Calu3 (cell line): ENCODE measurements around the gene AGER. TPM values are rescaled to one million over a fixed set of nuclear protein-coding genes. Genes with fewer than 3 reads are reported as not detected.
A peak's percentile ranks its signal among the peaks of the same experiment; 100 is the strongest.

Experiments
- BruUV-seq: library from RNA; stranded (reverse); fragments of 400-500 nt; replicated peaks from 2 replicates; lab custom pipeline; 2021; lab: Mats Ljungman, UMichigan
- CTCF ChIA-PET: fragments of 300-600 bp; sonication (Branson Sonifier 250); formaldehyde crosslinking; loops from one replicate; lab custom pipeline; 2022; ENCODE audit warnings: antibody characterized with exemption; lab: Charles Lee
- DNase-seq: peaks from one replicate; pipeline ENCODE4 v3.0.0; 2022
- H3K27ac Mint-ChIP-seq: one replicate; pipeline ENCODE4 v1.8.0; 2022; ENCODE audit warnings: mixed read lengths; ENCODE audit not compliant: unreplicated experiment
- H3K27me3 Mint-ChIP-seq: one replicate; pipeline ENCODE4 v1.8.0; 2022; ENCODE audit warnings: mixed read lengths; ENCODE audit not compliant: unreplicated experiment
- H3K36me3 Mint-ChIP-seq: one replicate; pipeline ENCODE4 v1.8.0; 2022; ENCODE audit warnings: mild to moderate bottlenecking, moderate library complexity, mixed read lengths; ENCODE audit not compliant: insufficient read depth, unreplicated experiment
- H3K4me1 Mint-ChIP-seq: one replicate; pipeline ENCODE4 v1.8.0; 2022; ENCODE audit warnings: mild to moderate bottlenecking, low read depth, mixed read lengths; ENCODE audit not compliant: unreplicated experiment
- H3K4me3 Mint-ChIP-seq: one replicate; pipeline ENCODE4 v1.8.0; 2022; ENCODE audit warnings: mild to moderate bottlenecking, low read depth, moderate library complexity, mixed read lengths; ENCODE audit not compliant: unreplicated experiment
- H3K9me3 Mint-ChIP-seq: one replicate; pipeline ENCODE4 v1.8.0; 2022; ENCODE audit warnings: low read depth, mixed read lengths; ENCODE audit not compliant: unreplicated experiment
- CTCF ChIP-seq: fragments of 200-600 bp; IDR thresholded peaks from one replicate; pipeline ENCODE4 v1.8.0; 2022; ENCODE audit warnings: antibody characterized with exemption; ENCODE audit not compliant: unreplicated experiment
- intact Hi-C: fragments of 100-400 bp; cut with micrococcal nuclease; formaldehyde crosslinking; loops from one replicate; pipeline ENCODE4 v1.10.0; 2022; ENCODE audit not compliant: unreplicated experiment
- microRNA-seq: library from miRNA; unstranded; fragments of <30 nt; microRNA quantifications from one replicate; pipeline ENCODE4 v1.2.0, GENCODE V29; 2022
- total RNA-seq: library from RNA; stranded (reverse); gene quantifications from 2 replicates; pipeline ENCODE4 v1.2.3, GENCODE V29; 2022

The AGER gene
- total RNA-seq, 1 experiment from 2014 or later: 14.4 TPM

- CTCF ChIA-PET: no interaction called here
- intact Hi-C loops: no loop called here
- no peak overlapping the region for H3K27ac Mint-ChIP-seq
- peaks cover 25% of the 10 kb centered on the region for H3K36me3 Mint-ChIP-seq
- H3K4me3 Mint-ChIP-seq: no peak overlapping the region
- peaks cover 37% of the 10 kb centered on the region for H3K27me3 Mint-ChIP-seq
- TF ChIP-seq CTCF: no peak
- peaks cover 3% of the 10 kb centered on the region for H3K4me1 Mint-ChIP-seq
- no TSS peak for BruUV-seq
- no peak for DNase-seq
- H3K9me3 Mint-ChIP-seq: no peaks in the 10 kb centered on the region
These were observed 50.3 kb downstream of the AGER start for GRCh38 chr6:32133786-32134185.

GRCh38 chr6:32132110-32132509 lies 51.9 kb downstream of the AGER start:
- peaks cover 32% of the 10 kb centered on the region for H3K27me3 Mint-ChIP-seq
- no peak overlapping the region for H3K4me3 Mint-ChIP-seq
- BruUV-seq: no TSS peak
- peaks cover 41% of the 10 kb centered on the region for H3K36me3 Mint-ChIP-seq
- TF ChIP-seq CTCF: no peak
- H3K27ac Mint-ChIP-seq: no peak overlapping the region
- H3K9me3 Mint-ChIP-seq: no peaks in the 10 kb centered on the region
- peaks cover 11% of the 10 kb centered on the region for H3K4me1 Mint-ChIP-seq
- no peak for DNase-seq
- CTCF ChIA-PET: interaction anchor here (0.6 kb wide), 1 partner anchor 643 kb away, joined by 4 read pairs; no protein-coding TSS in a partner anchor
- intact Hi-C loops: no loop called here

GRCh38 chr6:32131439-32131948 lies 52.6 kb downstream of the AGER start:
- no TSS peak for BruUV-seq
- H3K27ac Mint-ChIP-seq: no peak overlapping the region
- intact Hi-C loops: no loop called here
- CTCF ChIA-PET: interaction anchor here (0.6 kb wide), 2 partner anchors 64 to 642 kb away, joined by 3 to 4 read pairs; no protein-coding TSS in a partner anchor
- no peak overlapping the region for H3K4me3 Mint-ChIP-seq
- DNase-seq: no peak
- no peaks in the 10 kb centered on the region for H3K9me3 Mint-ChIP-seq
- peaks cover 47% of the 10 kb centered on the region for H3K36me3 Mint-ChIP-seq
- TF ChIP-seq CTCF: no peak
- peaks cover 29% of the 10 kb centered on the region for H3K27me3 Mint-ChIP-seq
- H3K4me1 Mint-ChIP-seq: peaks cover 17% of the 10 kb centered on the region

Small RNAs within 50 kb of the gene (microRNA-seq; reads per million reads assigned to microRNA genes)
- 7.0 reads per million, percentile 25 among the genes with 10 or more reads in this experiment for gene MIR6721
- gene MIR6833: not detected

Other genes starting within 250 kb of the AGER start
- gene CFB, start 238.2 kb downstream of the AGER start, total RNA-seq: 944 and 1,205 TPM in 2 replicates
- gene NELFE, start 225.3 kb downstream of the AGER start, total RNA-seq: 141 and 157 TPM in 2 replicates
- gene SKIC2, start 225.1 kb downstream of the AGER start, total RNA-seq: 182 and 201 TPM in 2 replicates
- 40.9 and 43.6 TPM in 2 replicates for gene DXO, start 212.1 kb downstream of the AGER start, total RNA-seq
- 13.1 and 20.8 TPM in 2 replicates for gene C4A, start 202.2 kb downstream of the AGER start, total RNA-seq
- 7.8 and 13.4 TPM in 2 replicates for gene C4B, start 169.5 kb downstream of the AGER start, total RNA-seq
- 0.76 and 0.78 TPM in 2 replicates for gene CYP21A2, start 145.8 kb downstream of the AGER start, total RNA-seq
- gene TNXB, start 74.9 kb downstream of the AGER start, total RNA-seq: 10.6 and 11.3 TPM in 2 replicates
- 185 and 196 TPM in 2 replicates for gene ATF6B, start 56.0 kb downstream of the AGER start, total RNA-seq
- 13.8 and 15.6 TPM in 2 replicates for gene FKBPL, start 54.0 kb downstream of the AGER start, total RNA-seq
- 1.7 and 2.9 TPM in 2 replicates for gene PRRT1, start 32.3 kb downstream of the AGER start, total RNA-seq
- 29.1 and 31.0 TPM in 2 replicates for gene PPT2, start 30.1 kb downstream of the AGER start, total RNA-seq
- 18.8 and 20.2 TPM in 2 replicates for gene EGFL8, start 19.7 kb downstream of the AGER start, total RNA-seq
- 138 and 139 TPM in 2 replicates for gene AGPAT1, start 8.2 kb downstream of the AGER start, total RNA-seq
- 85.4 and 89.6 TPM in 2 replicates for gene RNF5, start 5.8 kb downstream of the AGER start, total RNA-seq
- gene PBX2, start 5.9 kb upstream of the AGER start, total RNA-seq: 122 and 141 TPM in 2 replicates
- gene GPSM3, start 8.4 kb upstream of the AGER start, total RNA-seq: 6.2 and 6.3 TPM in 2 replicates
- 4.7 and 5.7 TPM in 2 replicates for gene NOTCH4, start 39.8 kb upstream of the AGER start, total RNA-seq
- gene TSBP1, start 187.7 kb upstream of the AGER start, total RNA-seq: not detected in 2 replicates
- gene BTNL2, start 222.9 kb upstream of the AGER start, total RNA-seq: not detected in 2 replicates